Epithelial cell of proximal tubule (primary cell): ENCODE measurements around the gene NCBP3. TPM values are rescaled to one million over a fixed set of nuclear protein-coding genes. Genes with fewer than 3 reads are reported as not detected.

ENCODE experiments used
- DNase-seq: peaks from one replicate; pipeline ENCODE4 v3.0.0-alpha.2; 2011; ENCODE audit warnings: low read depth
- H3K4me3 ChIP-seq: 2 replicates; pipeline ENCODE4 v1.5.1; 2011; ENCODE audit warnings: low read depth, mild to moderate bottlenecking, low read length
- total RNA-seq: library from RNA; depleted of rRNA; stranded (reverse); fragments of >200 nt; gene quantifications from 2 replicates; pipeline ENCODE4 v1.2.3, GENCODE V29; 2015
- TF ChIP-seq, protein P1 (sequence below): conservative IDR thresholded peaks from 2 replicates; pipeline ENCODE4 v1.5.1; 2012; ENCODE audit warnings: low read depth, mild to moderate bottlenecking, low read length

The NCBP3 gene
- total RNA-seq, 1 donor from 2014 or later, result 16.4 TPM

GRCh38 chr17:3887804-3888203, 41.8 kb upstream of the NCBP3 start:
- DNase-seq, result no peak
- H3K4me3 ChIP-seq, result no peak overlapping the region
- TF ChIP-seq, protein P1, sequence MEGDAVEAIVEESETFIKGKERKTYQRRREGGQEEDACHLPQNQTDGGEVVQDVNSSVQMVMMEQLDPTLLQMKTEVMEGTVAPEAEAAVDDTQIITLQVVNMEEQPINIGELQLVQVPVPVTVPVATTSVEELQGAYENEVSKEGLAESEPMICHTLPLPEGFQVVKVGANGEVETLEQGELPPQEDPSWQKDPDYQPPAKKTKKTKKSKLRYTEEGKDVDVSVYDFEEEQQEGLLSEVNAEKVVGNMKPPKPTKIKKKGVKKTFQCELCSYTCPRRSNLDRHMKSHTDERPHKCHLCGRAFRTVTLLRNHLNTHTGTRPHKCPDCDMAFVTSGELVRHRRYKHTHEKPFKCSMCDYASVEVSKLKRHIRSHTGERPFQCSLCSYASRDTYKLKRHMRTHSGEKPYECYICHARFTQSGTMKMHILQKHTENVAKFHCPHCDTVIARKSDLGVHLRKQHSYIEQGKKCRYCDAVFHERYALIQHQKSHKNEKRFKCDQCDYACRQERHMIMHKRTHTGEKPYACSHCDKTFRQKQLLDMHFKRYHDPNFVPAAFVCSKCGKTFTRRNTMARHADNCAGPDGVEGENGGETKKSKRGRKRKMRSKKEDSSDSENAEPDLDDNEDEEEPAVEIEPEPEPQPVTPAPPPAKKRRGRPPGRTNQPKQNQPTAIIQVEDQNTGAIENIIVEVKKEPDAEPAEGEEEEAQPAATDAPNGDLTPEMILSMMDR, result no peak

DNA sequence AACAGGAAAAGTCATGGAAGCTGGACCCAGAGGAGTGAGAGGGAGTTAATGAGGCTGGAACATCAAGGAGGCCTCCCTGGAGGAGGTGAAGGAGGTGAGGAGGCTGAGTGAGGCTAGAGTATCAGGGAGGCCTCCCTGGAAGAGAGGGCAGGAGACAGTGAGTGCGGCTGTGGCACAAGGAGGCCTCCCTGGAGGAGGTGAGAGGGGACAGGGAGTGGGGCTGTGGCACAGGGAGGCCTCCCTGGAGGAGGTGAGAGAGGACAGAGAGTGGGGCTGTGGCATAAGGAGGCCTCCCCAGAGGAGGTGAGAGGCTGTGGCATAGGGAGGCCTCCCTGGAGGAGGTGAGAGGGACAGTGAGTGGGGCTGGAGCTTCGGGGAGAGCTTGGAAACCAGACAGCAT, 41.3 kb upstream of the NCBP3 start:
- DNase-seq, result no peak
- TF ChIP-seq, protein P1, result no peak
- H3K4me3 ChIP-seq, result no peak overlapping the region

DNA sequence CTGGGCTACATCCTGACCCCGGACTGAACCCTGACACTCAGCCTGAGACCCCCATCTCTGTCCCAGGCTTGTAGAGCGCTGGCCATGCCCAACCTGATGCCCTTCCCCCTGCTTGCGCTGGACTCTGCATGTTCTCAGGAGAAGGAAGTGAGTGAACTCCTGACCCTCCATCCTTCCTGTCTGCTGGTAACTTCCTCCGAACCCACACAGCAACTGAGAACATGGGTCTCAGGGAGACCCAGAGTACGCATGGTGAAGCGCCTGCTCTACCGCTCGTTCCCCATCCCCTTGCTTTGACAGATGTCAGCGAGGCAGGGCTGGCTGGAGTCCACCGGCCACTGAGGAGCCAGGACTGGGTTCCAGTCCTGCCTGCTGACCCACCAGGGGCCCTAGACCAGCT, 40.7 kb upstream of the NCBP3 start:
- no peak for DNase-seq
- no peak overlapping the region for H3K4me3 ChIP-seq
- TF ChIP-seq, protein P1, result no peak

DNA sequence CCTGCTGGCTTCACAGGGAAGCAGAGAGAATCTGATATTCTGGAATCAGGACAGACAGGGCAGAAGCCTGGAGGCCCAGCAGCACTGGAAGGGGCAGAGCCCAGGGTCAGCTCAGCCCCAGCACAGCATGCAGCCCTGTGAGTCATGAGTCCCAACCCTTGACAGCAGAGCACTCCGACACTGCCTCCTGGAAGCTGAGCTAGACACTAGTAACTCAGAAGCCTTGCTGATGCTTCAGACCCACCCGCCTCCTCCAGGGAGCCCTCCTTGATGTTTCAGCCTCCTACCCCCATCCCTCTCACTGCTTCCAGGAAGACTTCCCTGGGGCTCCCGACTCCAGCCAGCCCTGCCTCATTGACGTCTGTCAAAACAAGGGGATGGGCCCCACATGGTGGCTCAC, 39.9 kb upstream of the NCBP3 start:
- H3K4me3 ChIP-seq, result no peak overlapping the region
- TF ChIP-seq, protein P1, result no peak
- DNase-seq, result no peak

DNA sequence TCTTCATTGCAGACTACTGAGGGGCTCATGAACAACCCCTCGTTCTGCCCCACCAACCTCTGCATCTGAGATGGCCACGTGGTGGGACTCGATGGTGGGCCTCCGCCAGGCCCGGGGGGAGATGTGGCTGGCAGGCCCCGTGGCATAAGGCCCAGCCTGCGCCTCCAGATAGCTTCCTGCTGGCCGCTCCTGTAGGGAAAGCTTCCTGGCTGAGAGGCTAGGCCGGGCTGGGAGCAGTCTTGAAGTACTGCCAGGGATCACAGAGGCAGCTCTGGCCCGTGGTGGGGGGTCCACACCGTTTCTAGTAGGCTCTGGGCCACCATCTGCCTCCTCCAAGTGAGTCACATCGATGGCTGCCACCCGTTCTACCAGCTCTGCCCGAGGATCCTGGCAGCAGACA, 39.2 kb upstream of the NCBP3 start:
- DNase-seq, result no peak
- TF ChIP-seq, protein P1, result no peak
- H3K4me3 ChIP-seq, result no peak overlapping the region

DNA sequence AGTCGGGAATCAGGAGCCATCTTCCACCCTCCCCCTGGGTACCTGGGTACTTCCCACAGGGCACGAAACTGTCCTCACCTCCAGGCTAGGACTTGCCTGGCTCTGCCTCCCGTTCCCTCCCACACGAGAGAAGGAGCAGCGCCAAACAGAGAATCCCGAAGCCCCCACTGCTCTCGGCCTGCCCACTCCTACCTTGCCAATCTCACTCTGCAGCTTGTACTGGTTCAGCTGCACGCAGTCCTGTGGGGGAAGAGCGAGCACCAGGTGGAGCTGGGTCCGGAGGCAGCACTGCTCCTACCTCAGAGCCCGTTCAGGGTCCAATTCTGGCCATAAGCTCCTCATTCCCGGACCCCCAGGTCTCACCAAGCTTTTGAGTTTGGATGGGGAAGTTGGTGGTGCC, 38.1 kb upstream of the NCBP3 start:
- TF ChIP-seq, protein P1, result no peak
- no peak for DNase-seq
- H3K4me3 ChIP-seq, result no peak overlapping the region

DNA sequence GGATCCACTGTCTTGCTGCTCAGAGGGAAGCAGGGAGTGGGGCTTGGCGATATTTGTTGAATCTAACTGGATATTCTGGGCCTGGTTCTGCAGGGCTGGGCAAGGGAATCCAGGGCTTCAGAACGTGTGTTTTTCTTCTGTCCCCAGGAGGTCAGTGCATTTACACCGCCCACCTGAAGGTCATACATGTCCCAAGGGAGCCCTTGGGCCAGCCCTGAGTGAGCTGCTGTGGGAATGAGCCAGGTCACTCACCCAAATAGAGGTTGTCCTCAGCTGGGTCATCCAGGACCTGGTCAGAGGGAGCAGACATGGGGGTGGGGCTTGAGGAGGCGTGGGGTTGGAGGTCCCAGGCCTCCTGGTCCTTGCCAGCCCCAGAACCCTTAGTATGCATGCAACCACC, 36.2 kb upstream of the NCBP3 start:
- TF ChIP-seq, protein P1, result no peak
- no peak overlapping the region for H3K4me3 ChIP-seq
- no peak for DNase-seq
